GM23248 (cell line): Measurements from ENCODE around the gene NAB1. TPM values are rescaled to one million over a fixed set of nuclear protein-coding genes. Genes with fewer than 3 reads are reported as not detected.

Experiments used
- DNase-seq: peaks from one replicate; pipeline ENCODE4 v3.0.0-alpha.2; 2015
- H2AFZ ChIP-seq: fragments of 200-600 bp; sonication (generic); 2 replicates; pipeline ENCODE4 v1.6.1; 2016; ENCODE audit warnings: antibody characterized with exemption
- H3F3A ChIP-seq: fragments of 200-600 bp; sonication (generic); 2 replicates; pipeline ENCODE4 v1.6.1; 2016; ENCODE audit warnings: mild to moderate bottlenecking, antibody characterized with exemption, mixed run types; ENCODE audit not compliant: insufficient read depth
- H3K27ac ChIP-seq: fragments of 200-600 bp; sonication (generic); 2 replicates; pipeline ENCODE4 v1.5.1; 2016; ENCODE audit warnings: mild to moderate bottlenecking
- H3K27me3 ChIP-seq: fragments of 200-600 bp; sonication (generic); replicated peaks from 2 replicates; pipeline ENCODE4 v1.6.1; 2016; ENCODE audit warnings: mild to moderate bottlenecking; ENCODE audit not compliant: insufficient read depth
- H3K36me3 ChIP-seq: fragments of 200-600 bp; sonication (generic); 2 replicates; pipeline ENCODE4 v1.6.1; 2016; ENCODE audit warnings: low read depth, mild to moderate bottlenecking
- H3K4me1 ChIP-seq: fragments of 200-600 bp; sonication (generic); 2 replicates; pipeline ENCODE4 v1.6.1; 2016; ENCODE audit warnings: mild to moderate bottlenecking; ENCODE audit not compliant: insufficient read depth
- H3K4me2 ChIP-seq: fragments of 200-600 bp; sonication (generic); one replicate; pipeline ENCODE4 v1.6.1; 2016; ENCODE audit warnings: mild to moderate bottlenecking; ENCODE audit not compliant: unreplicated experiment
- H3K4me3 ChIP-seq: fragments of 200-600 bp; sonication (generic); 2 replicates; pipeline ENCODE4 v1.5.1; 2016; ENCODE audit warnings: mild to moderate bottlenecking
- H3K79me2 ChIP-seq: fragments of 200-600 bp; sonication (generic); 2 replicates; pipeline ENCODE4 v1.6.1; 2016; ENCODE audit warnings: mild to moderate bottlenecking; ENCODE audit not compliant: insufficient read depth
- H3K9ac ChIP-seq: fragments of 200-600 bp; sonication (generic); 2 replicates; pipeline ENCODE4 v1.6.1; 2016; ENCODE audit warnings: mild to moderate bottlenecking
- H3K9me2 ChIP-seq: fragments of 200-600 bp; sonication (generic); 2 replicates; pipeline ENCODE4 v1.6.1; 2016; ENCODE audit warnings: mixed run types, mild to moderate bottlenecking, moderate library complexity; ENCODE audit not compliant: insufficient read depth
- H3K9me3 ChIP-seq: fragments of 200-600 bp; sonication (generic); one replicate; pipeline ENCODE4 v1.6.1; 2017; ENCODE audit warnings: low read depth
- H4K20me1 ChIP-seq: fragments of 200-600 bp; sonication (generic); 2 replicates; pipeline ENCODE4 v1.6.0; 2016; ENCODE audit not compliant: insufficient read depth
- EZH2 ChIP-seq: fragments of 200-600 bp; sonication (generic); IDR thresholded peaks from 2 replicates; pipeline ENCODE4 v1.6.1; 2018; ENCODE audit warnings: antibody characterized with exemption, mild to moderate bottlenecking; ENCODE audit not compliant: insufficient read depth, poor library complexity, severe bottlenecking
- EZH2phosphoT487 ChIP-seq: fragments of 200-600 bp; sonication (generic); IDR thresholded peaks from 2 replicates; pipeline ENCODE4 v1.6.1; 2018; ENCODE audit warnings: antibody characterized with exemption, moderate library complexity, mild to moderate bottlenecking, low read depth; ENCODE audit not compliant: insufficient read depth
- WGBS, 2 experiments: methylation state at CpG; one replicate each; pipeline ENCODE4 v1.1.6; 2015 to 2017; ENCODE audit warnings: low lambda C conversion rate in 2 of 2, low coverage in 1 of 2; ENCODE audit errors: missing lambda C conversion rate in 2 of 2; 5-methylcytosine and 5-hydroxymethylcytosine counted together
- in situ Hi-C: fragments of 300-500 bp; cut with MboI; formaldehyde crosslinking; loops from 2 replicates; pipeline ENCODE4 v1.15.0; 2020
- polyA plus RNA-seq: library from polyadenylated mRNA; unstranded; fragments of >200 nt; fragmentation: Nextera tagmentation; extraction: Ambion mirVana; gene quantifications from 2 replicates; pipeline ENCODE4 v1.2.1, GENCODE V29; 2016
- total RNA-seq: library from RNA; depleted of rRNA; stranded (reverse); fragments of >200 nt; shearing (Covaris generic); gene quantifications from 2 replicates; pipeline ENCODE4 v1.2.3, GENCODE V29; 2014

The NAB1 gene
- total and polyA plus RNA-seq, 2 experiments from 2014 or later: 13.0 to 44.1 TPM

GRCh38 chr2:190615555-190616200 is 33.2 kb upstream of the NAB1 start:
- in situ Hi-C loops: no loop called here
- Histone ChIP-seq H3K36me3 (no peaks in the 10 kb centered on the region), H4K20me1 (no peaks in the 10 kb centered on the region), H3K4me2 (no peak overlapping the region), H3K9me2 (no peaks in the 10 kb centered on the region), H3K4me1 (no peaks in the 10 kb centered on the region), H3F3A (no peaks in the 10 kb centered on the region), H3K79me2 (no peaks in the 10 kb centered on the region), H3K27ac (no peak overlapping the region), H3K9ac (no peak overlapping the region), H3K27me3 (no peaks in the 10 kb centered on the region), H2AFZ (no peak overlapping the region), H3K4me3 (no peak overlapping the region), H3K9me3 (no peaks in the 10 kb centered on the region)
- no peak for DNase-seq
- TF ChIP-seq EZH2 (no peak), EZH2phosphoT487 (no peak)
- WGBS, 2 experiments: 73 to 75% methylated on average over 3 of the region's 3 CpGs

GRCh38 chr2:190618030-190618429 is 30.9 kb upstream of the NAB1 start:
- H3K4me1 ChIP-seq: no peaks in the 10 kb centered on the region
- H3K27ac ChIP-seq: no peak overlapping the region
- no peak for DNase-seq
- H3K79me2 ChIP-seq: no peaks in the 10 kb centered on the region
- no peak overlapping the region for H3K4me3 ChIP-seq
- no peaks in the 10 kb centered on the region for H4K20me1 ChIP-seq
- no peaks in the 10 kb centered on the region for H3K9me3 ChIP-seq
- 90 to 98% methylated on average over 3 of the region's 3 CpGs for WGBS, 2 experiments
- H2AFZ ChIP-seq: no peak overlapping the region
- no peaks in the 10 kb centered on the region for H3F3A ChIP-seq
- no peak overlapping the region for H3K9ac ChIP-seq
- in situ Hi-C loops: no loop called here
- TF ChIP-seq EZH2: no peak
- no peak for TF ChIP-seq EZH2phosphoT487
- H3K9me2 ChIP-seq: no peaks in the 10 kb centered on the region
- H3K36me3 ChIP-seq: no peaks in the 10 kb centered on the region
- no peak overlapping the region for H3K4me2 ChIP-seq
- H3K27me3 ChIP-seq: no peaks in the 10 kb centered on the region

- Histone ChIP-seq H3K4me1 (peaks cover 17% of the 10 kb centered on the region), H3K27me3 (no peaks in the 10 kb centered on the region), H3K36me3 (no peaks in the 10 kb centered on the region), H3K9ac (no peak overlapping the region), H3K4me3 (no peak overlapping the region), H4K20me1 (no peaks in the 10 kb centered on the region), H3K9me2 (no peaks in the 10 kb centered on the region), H3K4me2 (no peak overlapping the region), H3K9me3 (no peaks in the 10 kb centered on the region), H2AFZ (no peak overlapping the region), H3K27ac (no peak overlapping the region), H3K79me2 (no peaks in the 10 kb centered on the region), H3F3A (no peaks in the 10 kb centered on the region; the same call in 1 of the 2 replicates)
- in situ Hi-C loops: no loop called here
- no peak for DNase-seq
- TF ChIP-seq EZH2phosphoT487 (no peak), EZH2 (no peak)
Observed at GRCh38 chr2:190625691-190626090, 23.2 kb upstream of the NAB1 start.

- no peak overlapping the region for H3K27ac ChIP-seq
- 21 to 24% methylated on average over 7 of the region's 7 CpGs for WGBS, 2 experiments
Observed at GRCh38 chr2:190626641-190627210, 22.2 kb upstream of the NAB1 start.

More at GRCh38 chr2:190626641-190627210, 22.2 kb upstream of the NAB1 start:
- no peaks in the 10 kb centered on the region for H3K27me3 ChIP-seq
- TF ChIP-seq EZH2 (no peak), EZH2phosphoT487 (no peak)
- in situ Hi-C loops: no loop called here
- 0 out of 2 replicates have a peak overlapping the region, but pooled peaks have one; percentile 68 for H3K9ac ChIP-seq
- DNase-seq: peak; percentile 56
- H4K20me1 ChIP-seq: no peaks in the 10 kb centered on the region
- peak overlapping the region; percentile 91 for H2AFZ ChIP-seq
- peaks cover 17% of the 10 kb centered on the region for H3K4me1 ChIP-seq
- H3K79me2 ChIP-seq: no peaks in the 10 kb centered on the region
- peak overlapping the region; percentile 78 for H3K4me2 ChIP-seq
- no peaks in the 10 kb centered on the region for H3K36me3 ChIP-seq
- no peak overlapping the region; the same call in 1 of the 2 replicates for H3K4me3 ChIP-seq
- H3K9me2 ChIP-seq: no peaks in the 10 kb centered on the region
- no peaks in the 10 kb centered on the region; the same call in 1 of the 2 replicates for H3F3A ChIP-seq
- no peaks in the 10 kb centered on the region for H3K9me3 ChIP-seq
